Anterior cingulate cortex (tissue), 58 donors: Measurements from ENCODE around the gene RPS5.
"Not testable (repeated sequence)": the region's sequence is repeated elsewhere in the genome, so short reads cannot be mapped to it uniquely, and the experiment has no call there.

ENCODE experiments used
- DNase-seq, 58 donors: peaks; one replicate each; lab custom pipeline; 2025; lab: John Stamatoyannopoulos, UW

The RPS5 gene

DNA sequence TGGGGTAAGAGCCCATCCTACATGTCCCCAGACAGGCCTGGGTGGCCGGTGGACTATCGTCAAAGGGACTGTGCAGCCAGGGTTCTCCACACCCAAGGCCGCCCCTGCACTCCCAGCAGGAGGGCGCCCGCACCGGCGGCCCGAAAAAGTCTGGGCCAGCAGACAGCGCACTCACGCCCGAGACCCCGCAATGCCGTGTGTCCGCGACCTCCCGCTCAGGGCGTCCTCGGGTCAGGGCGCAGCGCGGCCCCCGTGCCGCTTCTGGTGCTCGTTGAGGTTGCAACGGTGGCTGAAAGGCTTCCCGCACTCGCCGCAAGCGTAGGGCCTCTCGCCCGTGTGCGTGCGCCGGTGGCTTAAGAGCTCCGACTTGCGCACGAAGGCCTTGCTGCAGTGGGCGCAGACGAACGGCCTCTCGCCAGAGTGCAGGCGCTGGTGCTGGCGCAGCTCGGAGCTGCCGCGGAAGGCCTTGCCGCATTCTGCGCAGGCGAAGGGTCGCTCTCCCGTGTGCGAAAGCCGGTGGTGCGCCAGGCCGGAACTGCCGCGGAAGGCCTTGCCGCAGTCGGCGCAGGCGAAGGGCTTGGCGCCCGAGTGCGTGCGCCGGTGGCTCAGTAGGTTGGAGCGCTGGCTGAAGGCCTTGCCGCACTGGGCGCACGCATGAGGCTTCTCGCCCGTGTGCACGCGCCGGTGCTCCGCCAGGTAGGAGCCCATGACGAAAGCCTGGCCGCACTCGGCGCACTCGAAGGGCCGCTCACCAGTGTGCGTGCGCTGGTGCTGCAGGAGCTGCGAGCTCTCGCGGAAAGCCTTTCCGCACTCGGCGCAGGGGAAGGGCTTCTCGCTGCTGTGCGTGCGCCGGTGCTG lies 30.9 kb upstream of the RPS5 start:
- no peak for DNase-seq

GRCh38 chr19:58356766-58357480 lies 30.1 kb upstream of the RPS5 start:
- DNase-seq: no peak

GRCh38 chr19:58357481-58358145 lies 29.5 kb upstream of the RPS5 start:
- no peak for DNase-seq

- peak in 22 of 58 donors; percentile 46 to 80 (median 58) for DNase-seq
Observed at GRCh38 chr19:58361900-58362271, 25.2 kb upstream of the RPS5 start.

- peak; percentile 50 to 98 (median 96) for DNase-seq
Observed at GRCh38 chr19:58362272-58362994, 24.6 kb upstream of the RPS5 start, which contains the start of gene ZNF497. TSS of gene ZNF497 (minus strand) at chr19:58362751. CDS start at chr19:58357635, 5,116 bp downstream.

- no peak for DNase-seq
Observed at GRCh38 chr19:58364146-58364545, 22.9 kb upstream of the RPS5 start.

- no peak for DNase-seq
Observed at GRCh38 chr19:58366585-58367430, 20.3 kb upstream of the RPS5 start.

DNA sequence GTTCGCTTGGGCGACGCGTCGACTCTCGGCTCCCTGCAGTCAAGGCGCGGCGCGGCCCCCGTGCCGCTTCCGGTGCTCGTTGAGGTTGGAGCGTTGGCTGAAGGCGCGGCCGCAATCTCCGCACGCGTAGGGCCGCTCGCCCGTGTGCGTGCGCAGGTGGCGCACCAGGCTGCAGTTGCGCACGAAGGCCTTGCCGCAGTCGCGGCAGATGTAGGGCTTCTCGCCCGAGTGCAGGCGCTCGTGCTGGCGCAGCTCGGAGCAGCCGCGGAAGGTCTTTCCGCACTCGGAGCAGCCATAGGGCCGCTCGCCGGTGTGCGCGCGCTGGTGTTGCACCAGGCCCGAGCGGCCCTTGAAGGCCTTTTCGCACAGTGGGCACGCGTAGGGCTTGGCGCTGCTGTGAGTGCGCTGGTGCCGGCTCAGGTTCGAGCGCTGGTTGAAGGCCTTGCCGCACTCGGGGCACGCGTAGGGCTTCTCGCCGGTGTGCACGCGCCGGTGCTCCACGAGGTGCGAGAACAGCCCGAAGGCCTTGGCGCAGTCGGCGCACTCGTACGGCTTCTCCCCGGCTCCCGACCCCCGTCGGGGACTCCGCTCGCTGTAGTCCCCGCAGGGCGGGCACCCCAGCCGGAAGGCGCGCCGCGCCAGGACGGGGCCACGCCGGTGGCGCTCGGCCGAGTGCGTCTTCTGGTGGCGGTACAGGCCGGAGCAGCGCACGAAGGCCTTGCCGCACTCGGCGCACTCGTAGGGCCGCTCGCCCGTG lies 19.2 kb upstream of the RPS5 start:
- DNase-seq: no peak

DNA sequence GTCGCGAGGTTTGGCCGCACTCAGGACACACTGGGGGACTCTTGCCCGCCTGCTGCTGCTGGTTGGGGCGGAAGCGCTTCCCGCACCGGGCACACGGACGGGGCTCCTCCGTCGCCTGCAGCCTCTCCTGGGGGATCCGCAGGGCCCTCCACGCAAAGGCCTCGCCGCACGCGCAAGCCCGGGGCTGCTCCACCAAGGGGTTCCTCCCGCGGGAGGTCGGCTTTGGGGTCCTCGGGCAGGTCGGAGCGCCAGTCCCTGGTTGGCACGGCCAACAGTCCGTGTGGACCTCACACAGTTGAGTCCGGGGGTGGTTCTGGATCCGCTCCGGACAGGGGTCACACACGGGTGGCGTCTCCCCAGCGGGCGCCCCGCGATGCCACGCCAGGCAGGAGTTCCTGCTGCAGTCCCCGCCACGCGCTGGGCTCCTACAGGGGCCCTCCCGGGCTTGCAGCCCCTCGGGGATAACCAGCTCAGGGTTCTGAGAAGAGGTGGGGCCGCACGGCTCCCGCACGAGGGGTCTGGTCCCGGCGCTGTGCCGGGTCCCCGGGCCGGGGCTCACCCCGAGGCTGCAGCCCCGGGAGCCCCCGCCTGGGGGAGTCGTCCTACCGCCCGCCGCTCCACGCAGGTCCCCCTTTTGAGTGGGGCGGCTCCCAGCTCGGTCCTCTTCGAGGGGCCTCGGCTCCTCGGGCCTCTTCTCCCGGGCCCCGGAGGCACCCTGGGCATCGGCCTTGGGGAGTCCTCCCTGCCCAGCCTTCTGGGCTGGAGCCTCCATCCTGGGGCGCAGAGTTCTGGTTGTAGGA lies 18.3 kb upstream of the RPS5 start:
- no peak for DNase-seq

DNA sequence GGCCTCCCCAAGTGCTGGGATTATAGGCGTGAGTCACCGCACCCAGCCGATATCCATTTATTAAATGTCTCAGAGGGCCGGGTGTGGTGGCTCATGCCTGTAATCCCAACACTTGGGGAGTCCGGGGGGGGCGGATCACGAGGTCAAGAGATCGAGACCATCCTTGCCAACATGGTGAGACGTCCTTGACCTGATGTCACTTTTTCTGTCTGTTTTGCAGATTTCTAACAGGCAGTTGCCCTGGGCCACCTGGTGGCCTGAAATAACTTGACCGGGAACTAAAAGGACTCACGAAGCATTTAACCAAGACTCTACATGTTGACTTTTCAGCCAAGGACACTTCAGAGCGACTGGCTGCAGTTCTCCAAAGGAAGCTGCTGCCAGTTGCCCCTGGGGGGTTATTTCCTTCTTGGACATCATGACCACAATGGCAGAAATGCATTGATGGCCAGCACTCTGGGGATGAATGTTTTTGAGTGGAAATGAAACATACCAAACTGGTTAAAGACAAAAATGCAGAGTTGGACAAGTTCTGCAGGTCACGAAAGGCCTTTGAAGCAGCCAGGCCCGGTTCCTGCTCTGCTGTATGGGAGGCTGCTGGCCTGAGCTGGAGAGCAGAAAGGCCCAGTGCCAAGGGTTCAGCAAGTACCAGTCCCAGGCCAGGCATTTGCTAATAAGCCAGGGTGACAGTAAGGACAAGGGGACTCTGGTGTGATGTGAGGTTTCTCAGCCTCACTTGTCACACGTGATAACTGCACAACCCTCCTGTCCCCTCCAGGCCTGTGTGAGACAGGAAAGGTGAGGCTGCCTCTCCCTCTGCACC lies 14.5 kb upstream of the RPS5 start:
- peak in 7 of 58 donors; percentile 11 to 31 (median 12) for DNase-seq

DNA sequence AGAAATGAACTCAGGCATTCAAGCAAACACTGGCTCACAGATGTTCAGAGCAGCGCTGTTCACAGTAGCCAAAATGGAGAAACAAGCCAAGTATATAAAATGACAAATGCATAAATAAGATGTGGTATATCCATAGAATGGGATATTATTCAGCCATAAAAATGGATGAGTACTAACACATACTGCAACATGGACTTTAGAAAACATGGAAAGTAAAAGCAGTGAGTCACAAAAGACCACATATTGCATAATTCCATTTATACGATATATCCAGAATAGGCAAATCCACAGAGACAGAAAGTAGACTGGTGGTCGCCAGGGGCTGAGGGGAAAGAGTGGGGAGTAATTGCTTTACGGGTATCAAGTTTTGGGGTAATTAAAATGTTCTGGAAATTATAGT lies 12.9 kb upstream of the RPS5 start:
- DNase-seq: no peak

- DNase-seq: not testable (repeated sequence)
Observed at GRCh38 chr19:58376724-58377123, 10.3 kb upstream of the RPS5 start.

- DNase-seq: no peak
Observed at GRCh38 chr19:58379246-58379645, 7.8 kb upstream of the RPS5 start.

GRCh38 chr19:58380037-58380661 lies 6.9 kb upstream of the RPS5 start:
- peak in 2 of 58 donors; percentile 39 to 70 for DNase-seq

DNA sequence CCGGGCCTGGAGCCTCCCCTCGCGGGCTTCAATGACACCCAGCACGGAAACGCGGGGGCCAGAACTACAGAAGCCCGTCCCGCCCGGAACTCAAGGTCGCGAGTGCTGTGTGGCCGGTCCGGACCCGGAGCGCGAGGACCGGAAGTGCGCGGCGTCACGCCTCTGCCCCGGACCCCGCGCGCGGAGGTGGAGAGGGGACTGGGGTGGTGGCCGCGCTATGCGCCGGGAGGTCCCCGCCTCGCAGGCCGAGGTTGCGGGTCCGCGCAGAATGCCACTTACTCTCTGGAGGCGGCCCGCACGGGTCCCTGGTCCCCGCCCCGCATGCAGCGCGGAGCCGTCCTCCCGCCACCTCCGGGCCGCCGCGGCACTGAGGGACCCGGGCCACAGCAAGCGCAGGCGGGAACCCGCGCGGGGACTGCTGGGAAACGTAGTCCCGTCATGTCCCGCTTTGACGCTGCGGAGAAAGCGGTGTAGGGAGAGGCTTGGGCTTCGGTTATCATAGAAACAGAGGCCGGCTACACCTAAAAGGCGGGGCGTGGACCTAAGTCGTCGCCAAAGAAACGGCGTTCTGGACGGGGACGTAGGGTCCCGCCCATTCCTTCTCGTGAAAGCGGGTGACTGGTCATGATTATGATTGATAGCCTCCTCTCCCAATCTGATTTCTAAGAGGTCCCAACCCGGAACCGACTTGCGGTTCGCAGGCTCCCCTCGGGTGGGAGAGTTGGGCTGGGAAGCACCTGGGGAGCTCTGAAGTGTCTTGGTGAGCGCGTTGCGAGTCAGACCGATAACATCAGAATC lies 6.2 kb upstream of the RPS5 start, which contains the start of gene ZNF837:
Gene ZNF837 (minus strand): TSS at position 369 of the 798 bp plus-strand sequence. CDS start 11,698 bp downstream, outside the sequence.
- peak; percentile 89 to 99 (median 97) for DNase-seq
